HT-29 (cell line): ENCODE measurements around the gene TLK1. TPM values are rescaled to one million over a fixed set of nuclear protein-coding genes. Genes with fewer than 3 reads are reported as not detected.

Experiments
- DNase-seq: peaks from one replicate; pipeline ENCODE4 v3.0.0-alpha.2; 2015; ENCODE audit warnings: low spot score
- total RNA-seq: library from RNA; depleted of rRNA; stranded (reverse); fragments of >200 nt; shearing (Covaris generic); gene quantifications from 2 replicates; pipeline ENCODE4 v1.2.3, GENCODE V29; 2014

TLK1 gene
- total RNA-seq, 1 experiment from 2014 or later, result 8.3 TPM

DNA sequence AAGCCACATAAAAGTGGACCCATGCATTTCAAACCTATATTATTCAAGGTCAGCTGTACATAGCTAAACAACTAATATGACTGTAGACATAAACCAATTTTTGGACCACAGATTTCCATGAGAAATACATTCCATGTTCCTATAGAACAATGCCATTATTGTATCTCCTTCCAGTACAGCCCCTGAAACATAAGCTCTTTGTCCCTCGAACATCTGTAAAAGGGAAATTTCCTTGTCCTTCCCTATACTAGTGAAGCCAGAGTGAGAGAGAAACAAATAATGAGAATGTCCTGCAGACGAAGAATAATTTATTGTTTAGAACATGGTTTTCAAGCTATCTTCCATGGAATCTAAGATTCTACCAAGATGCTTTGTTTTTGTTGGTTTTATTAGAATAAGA is 156.3 kb downstream of the TLK1 start:
- no peak for DNase-seq

DNA sequence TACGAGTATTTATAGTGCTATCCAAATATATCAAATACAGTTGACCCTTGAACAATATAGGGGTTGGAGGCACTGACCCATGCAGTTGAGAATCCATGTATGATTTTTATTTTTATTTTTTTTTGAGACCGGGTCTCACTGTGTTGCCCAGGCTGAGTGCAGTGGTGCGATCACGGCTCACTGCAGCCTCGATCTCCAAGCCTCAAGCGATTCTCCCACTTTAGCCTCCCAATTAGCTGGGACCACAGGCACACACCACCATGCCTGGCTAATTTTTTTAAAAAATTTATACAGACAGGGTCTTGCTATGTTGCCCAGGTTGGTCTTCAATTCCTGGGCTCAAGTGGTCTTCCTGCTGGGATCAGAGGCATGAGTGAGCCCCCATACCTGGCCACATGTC is 161.0 kb downstream of the TLK1 start:
- no peak for DNase-seq

DNA sequence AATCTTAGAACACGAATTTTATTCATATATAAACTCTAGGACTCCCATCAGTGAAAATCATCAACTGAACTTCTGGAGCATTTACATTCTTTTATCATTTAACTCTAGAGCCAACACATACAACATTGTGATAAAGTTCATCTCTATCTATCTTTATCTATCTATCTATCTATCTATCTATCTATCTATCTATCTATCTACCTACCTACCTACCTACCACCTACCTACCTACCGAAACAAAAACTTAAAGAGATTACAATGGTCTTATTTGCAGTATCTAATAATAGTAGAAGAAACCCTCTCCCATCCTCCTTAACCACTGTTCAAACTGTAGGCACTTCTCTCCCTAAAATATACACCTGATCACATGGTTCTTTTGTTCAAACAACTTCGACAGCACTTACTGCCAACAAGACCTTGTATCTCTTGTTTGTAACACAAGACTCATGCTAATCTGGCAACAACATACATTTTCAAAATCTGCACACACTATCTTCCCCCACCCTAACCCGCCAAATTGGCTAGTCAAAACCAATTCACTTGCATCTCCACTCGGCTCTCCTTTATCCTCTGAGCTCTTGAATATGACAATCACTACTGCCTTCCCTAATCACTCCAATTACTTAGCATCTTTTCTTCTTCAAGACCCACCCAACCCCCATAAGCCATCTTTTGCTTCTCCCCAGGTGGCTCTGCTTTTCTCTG is 162.6 kb downstream of the TLK1 start:
- no peak for DNase-seq

DNA sequence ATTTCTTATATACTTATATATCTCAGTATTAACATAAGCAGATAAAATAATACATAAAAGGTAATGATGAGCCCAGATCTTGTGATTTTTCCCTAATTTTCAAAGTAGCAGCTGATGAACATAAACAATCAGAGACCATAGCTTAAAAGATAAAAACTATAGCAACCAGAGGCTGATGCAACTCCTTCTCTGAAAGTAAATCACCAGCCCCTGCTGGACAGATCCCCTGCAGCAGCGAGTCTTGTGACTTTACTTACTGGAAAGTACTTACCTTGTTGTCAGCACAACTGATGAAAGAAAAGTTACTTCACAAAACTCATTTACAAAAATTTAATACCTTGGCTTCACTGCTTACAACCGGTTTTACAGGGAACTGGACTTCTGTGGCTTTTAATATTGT is 164.4 kb downstream of the TLK1 start:
- no peak for DNase-seq

DNA sequence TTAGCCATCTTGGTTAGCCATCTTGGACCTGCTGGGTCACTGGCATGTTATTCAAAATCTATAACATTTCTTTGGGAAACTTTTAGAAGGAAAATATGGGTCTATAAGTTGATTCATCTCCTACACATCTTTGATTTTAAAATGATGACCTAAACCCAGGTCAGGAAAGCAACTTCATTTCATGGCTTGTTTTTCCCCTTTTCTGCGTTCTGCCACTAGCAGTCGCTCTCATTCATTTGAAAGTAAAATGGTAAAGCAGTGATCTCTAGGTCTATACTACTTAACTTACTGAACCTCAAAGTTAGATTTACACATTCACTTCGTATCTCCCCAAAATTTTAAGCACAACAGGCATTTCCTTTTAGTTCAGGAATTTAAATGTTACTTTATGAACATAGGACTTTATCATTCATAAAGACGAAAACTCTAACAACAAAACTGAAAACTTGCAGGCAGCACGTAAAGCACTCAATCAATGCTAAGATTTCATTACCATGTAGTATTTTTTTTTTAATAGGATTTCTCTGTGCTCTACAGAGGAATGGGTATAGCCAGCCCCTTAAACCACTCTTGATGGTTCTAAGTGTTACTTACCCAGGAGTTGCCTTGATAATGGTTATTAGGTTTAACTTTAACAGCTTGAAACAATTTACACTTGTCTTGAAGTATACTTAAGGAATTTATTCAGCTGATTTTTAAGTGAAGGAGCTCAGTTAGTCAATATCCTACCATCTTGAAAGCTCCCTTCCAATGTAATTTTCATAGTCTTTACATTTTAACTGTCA is 169.1 kb downstream of the TLK1 start:
- DNase-seq, result no peak

DNA sequence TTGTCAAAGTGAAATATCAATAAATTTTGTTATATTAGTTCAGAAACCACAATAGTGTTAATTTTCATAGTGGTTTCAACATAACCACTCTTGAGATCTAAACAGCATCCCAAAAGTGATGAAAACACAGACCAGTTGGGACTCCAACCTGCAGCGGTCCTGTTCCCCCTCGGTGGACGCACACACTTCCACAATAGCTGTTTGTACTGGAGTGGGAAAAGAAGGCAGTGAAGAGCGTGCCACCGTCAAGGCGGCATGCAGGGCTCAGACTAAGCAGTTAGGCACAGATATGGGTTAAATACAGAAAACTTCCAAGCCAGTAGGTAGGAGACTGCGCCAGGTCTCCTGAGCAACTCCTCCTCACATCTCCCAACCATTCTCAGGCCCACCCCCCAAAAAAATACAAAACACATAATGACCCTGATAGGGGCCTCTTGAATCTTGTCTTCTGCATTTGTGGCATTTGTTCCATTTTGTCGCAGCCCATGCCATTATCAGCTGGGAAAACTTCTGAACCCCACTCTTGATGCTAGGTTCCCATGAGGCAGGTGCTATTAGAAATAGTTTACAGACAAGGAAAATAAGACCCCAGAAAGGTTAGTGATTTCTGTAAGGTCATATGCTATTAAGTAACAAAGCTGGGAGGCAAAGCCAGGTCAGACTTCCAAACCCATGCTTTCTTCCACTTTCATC is 174.0 kb downstream of the TLK1 start:
- no peak for DNase-seq

DNA sequence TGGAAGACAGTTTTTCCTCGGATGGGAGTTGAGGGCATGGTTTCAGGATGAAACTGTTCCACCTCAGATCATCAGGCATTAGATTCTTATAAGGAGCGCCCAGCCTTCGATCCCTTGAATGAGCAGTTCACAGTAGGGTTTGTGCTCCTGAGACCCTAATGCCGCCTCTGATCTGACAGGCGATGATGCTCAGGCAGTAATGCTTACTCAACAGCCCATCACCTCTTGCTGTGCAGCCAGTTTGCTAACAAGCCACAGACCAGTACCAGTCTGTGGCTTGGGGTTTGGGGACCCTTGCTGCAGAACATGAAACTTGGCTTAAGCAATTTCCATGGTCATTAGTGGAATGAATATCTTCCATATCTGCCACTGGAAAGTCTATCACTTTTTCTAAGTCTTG is 175.3 kb downstream of the TLK1 start:
- DNase-seq, result no peak

DNA sequence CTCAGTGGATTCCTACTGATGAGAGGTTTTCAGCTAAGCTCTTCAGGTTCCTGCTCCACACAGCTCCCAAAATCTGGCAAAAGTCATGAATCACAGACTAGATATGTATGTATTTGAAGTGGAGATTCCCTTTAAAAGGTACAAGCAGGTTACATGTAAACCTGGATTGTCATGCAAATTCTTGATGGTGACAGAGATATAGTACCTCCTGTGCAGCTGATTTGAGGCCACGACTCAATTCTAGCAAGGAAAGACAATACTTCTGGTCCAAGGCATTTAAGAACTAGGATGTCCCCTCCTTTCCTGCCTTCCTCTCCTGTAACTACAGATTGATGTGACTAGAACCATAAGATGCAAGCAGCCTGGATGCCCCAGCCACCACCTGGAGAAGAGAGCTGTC is 176.6 kb downstream of the TLK1 start:
- no peak for DNase-seq

DNA sequence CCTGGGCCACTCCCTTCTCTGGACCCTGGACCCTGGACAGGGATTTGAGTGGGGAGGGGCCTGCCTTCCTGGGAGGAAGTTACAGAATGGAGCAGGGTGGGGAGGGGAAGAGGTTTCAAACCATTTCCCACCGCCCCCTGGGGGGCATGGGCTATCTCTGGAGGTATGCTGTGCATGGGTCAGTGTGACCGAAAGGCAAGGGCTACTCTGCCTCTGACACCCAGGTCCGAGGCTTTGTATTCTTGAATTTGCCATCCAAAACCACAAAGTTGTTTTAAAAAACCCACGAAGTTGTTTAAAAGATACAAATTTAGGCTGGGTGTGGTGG is 184.8 kb downstream of the TLK1 start:
- DNase-seq, result no peak

DNA sequence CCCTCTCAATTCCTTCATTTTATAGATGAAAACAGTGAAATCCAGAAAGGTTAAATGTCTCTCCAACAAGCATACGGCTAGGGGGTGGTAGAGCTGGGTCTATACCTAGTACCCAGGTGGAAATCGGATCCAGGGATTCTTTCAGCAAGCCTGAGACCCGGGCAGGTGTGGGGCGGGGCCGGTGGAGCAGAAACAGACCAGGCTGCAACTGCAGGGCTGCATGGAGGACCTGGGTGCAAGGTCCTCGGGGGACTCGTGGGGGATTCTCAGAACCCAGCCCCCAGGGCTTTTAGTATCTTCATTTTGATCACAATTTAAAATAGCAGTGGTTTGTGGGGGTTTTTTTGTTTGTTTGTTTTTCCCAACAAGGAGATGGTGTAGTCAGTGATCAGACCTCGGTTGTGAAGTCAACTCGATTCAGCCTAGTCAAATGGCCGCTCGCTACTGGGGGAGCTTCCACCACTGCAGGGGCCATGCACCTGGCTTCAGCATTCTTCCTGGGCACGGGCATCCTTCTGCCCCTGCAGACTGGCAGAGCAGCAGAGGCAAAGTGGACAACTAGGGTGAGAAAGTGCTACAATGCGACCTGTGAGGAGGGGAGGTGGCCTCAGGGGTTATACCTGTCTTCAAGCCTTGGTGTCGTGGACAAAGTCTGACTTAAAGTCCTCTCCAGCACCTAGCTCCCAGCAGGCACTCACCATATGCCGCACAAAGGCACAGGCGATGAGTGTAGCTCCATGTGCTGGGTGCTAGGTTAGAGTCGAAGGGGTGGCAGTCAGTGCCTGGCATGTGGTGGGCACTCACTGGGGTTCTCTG is 185.4 kb downstream of the TLK1 start:
- DNase-seq, result no peak

DNA sequence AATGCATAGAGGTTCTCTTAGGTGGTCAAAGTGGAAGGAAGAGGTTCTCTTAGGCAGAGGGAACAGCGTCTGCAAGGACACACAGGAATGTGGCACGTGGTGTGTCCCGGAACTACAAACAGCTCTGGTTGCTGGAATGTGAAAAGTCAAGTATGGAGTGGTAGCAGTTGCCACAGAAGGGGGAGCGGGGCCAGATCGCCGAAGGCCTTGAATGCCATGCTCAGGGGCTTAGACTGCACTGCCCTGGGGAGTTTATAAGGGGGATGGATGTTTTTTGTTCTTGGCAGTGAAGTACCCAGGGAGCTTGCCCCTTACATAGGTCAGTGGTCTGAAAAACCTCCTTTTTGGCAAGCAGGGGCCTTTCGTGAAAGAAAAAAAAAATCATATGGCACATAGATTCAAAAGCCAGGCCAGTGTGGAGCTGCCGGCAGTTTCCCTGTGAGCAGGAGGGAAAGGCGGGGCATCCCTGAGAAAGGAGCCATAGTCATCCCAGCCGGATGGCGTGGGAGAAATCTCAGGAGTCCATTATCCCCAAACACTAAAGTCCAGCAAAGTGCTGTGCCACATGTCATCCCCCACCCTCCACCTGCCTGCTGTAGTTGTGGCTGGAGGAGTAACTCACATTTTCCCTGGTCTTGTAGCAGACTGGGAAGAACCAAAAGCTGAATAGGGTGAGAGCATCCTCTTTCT is 186.2 kb downstream of the TLK1 start:
- DNase-seq, result no peak

DNA sequence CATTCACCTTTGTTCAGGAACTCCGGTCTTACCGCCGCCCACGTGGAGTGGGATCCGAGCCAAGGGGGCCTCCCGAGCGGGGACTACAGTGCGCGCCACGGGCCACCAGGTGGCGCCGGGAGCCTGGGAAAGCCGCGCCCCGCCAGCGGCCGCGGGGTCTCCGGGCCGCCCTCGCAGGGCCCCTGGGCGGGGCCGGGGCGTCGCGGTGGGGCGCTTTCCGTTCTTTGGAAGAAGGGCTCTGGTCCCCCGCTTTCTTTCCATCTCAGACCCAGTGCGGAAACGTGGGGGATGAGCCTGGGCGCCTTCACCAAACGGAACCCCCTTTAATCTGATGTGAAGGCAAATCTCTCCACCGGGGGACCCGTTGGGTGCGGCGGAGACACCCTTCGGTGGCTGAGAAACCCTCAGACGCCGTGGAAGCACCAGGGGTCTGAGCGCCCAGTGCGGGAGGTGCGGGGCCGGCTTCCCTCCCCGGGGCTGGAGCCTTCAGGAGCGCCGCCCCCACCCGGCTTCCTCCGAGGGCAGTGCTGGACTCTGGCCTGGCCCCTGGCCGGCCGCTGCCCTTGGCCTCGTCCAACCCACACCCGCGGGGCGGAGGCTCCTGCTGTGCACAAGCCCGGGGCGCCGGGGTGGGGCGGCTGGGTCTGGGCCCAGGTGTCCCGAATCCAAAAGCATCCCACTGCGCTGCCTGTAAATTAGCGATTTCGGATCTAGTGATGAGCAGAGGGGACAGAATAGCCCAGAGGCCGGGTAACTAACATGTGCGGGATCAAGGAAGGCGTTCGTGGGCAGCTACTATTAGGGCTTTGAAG is 187.0 kb downstream of the TLK1 start:
- peak; percentile 93 for DNase-seq

DNA sequence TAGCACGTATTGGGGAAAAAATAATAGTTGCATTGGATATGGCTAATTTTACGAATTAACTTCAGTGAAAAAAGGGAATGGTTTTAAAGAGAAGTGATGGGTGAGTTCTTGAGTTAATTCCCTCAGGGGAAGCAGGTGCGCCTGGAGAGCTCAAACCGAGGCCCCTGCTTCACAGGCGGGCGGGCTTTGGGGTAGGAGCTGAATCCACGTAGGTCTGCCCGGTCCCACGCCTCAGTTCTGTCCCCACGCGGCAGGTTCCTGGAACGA is 187.5 kb downstream of the TLK1 start:
- no peak for DNase-seq

DNA sequence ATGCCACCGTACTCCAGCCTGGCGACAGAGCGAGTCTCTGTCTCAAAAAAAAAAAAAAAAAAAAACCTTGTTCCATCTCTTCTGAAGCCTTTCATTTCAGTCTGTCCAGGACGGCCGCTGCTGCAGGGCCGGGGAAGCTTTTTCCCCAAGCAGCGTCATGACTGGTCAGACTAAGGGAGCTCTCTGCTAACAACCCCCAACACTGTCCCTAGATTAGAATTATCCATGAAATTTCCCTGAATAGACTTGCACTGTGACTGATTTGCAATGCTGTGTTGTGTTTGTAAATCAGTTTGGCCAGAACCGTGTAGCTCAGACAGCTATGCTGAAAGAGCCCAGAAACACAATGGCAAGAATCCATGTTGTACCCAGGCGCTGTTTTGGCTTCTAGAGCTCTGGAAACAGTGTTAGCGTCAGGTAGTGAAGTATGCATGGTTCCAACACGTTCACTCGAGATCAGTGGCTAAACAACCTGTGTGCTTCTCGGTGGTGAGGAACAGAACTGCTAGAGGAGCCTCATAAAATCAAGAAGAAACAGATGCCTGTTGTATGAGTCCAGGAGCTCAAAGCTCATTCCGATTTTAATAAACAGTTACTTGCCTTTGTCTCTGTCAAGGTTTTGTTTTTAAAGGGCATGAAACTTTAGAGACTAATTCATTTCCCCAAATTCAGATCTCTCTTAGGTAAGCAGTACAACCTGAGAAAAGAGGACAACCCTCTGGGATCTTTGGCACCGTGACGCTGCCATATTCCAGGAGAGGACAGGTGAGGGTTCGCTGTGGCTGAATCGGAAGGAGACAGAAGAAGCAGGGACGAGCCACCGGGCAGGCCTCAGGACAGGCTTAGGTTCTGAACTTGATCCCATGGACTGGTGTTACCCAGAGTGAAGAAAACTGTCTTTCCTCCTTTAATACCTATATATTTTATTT is 188.1 kb downstream of the TLK1 start:
- peak; percentile 59 for DNase-seq

DNA sequence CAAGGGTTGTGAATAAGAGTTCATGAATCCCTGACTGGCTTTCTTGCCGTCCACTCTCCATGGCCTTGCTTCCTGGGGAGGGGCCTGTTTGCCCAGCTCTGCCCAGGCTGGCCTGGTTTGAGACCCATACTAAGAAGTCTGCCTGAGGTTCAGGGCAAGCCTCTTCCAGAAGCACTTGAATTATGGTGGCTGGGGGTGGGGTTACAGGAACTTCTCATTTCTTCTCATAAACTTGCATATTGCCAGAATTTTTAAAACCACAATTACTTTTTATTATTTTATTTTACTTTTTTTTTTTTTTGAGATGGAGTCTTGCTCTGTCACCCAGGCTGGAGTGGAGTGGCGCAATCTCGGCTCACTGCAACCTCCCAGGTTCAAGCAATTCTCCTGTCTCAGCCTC is 189.6 kb downstream of the TLK1 start:
- no peak for DNase-seq

DNA sequence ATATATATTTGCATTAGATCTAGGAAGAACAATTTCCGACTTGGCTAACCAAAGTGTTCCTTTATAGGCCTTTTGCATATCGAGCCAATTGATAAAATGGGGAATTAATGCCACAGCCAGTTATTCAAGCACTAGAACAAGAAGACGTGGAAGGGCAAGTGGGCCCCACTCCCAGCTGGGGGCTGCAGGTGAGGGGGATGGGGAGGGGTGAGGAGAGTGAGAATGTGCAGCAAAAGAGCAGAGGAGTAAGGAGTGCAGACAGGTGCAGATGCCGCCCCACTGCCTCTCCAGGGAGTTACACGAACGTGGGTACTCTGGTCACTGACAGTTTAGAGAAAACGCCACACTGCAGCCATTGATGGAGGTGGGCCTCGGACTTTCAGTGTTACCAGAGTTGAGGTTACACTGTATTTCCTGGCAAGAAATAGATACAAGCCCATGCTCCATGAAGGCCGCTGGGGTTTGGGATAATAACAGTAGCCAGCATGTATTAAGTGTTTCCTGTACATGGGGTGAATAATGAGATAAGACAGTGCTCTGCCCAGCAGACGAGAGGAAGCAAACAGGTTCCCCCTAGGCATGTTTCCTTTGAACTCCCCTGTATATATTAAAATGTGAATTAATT is 190.7 kb downstream of the TLK1 start:
- DNase-seq, result no peak

DNA sequence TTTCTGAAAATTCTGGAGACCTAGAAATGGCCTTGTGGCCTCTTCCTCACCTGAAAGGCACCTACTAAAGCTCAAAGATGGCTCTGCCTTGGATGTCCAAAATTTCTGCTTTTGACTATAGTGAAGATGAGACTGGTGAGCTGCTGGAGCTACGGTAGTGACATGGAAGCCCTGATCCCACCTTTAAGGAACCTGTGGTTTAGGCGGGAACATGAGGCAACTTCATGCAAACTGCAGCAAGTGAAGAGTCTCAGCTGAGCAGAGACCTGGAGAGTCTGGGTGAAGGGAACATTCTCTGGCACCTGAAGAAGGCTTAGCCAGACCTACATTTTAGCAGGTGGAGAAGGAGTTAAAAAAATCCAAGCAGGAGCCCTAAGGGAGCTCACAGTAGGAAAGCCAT is 191.7 kb downstream of the TLK1 start:
- DNase-seq, result no peak

DNA sequence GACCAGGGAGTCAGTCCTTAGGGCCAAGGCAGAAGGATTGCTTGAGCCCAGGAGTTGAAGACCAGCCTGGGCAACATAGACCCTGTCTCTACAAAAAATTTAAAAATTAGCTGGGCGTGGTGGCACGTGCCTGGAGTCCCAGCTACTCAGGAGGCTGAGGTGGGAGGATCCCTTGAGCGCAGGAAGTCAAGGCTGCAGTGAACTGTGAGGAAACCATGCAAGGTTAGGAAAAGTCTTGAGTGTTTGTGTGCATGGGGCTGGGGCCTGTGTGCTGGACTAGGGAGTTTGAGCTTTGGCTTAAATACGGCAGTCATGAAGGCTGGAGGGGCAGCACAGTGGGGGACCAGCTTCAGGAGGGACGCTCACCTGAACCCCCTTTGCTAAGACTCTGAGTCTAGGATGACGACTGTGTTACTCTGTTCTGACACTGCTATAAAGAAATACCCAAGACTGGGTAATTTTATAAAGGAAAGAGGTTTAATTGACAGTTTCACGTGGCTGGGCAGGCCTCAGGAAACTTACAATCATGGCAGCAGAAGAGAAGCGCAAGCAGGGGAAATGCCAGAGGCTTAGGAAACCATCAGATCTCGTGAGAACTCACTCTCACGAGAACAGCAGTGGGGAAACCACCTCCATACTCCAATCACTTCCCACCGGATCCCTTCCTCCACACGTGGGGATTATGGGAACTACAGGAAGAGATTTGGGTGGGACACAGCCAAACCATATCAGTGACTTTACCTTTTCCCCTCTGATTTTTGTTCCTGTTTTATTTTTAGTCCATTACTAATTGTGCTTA is 192.3 kb downstream of the TLK1 start:
- no peak for DNase-seq
